ENCODE measurements around the gene RAB11FIP3. TPM values are rescaled to one million over a fixed set of nuclear protein-coding genes. Genes with fewer than 3 reads are reported as not detected.

RAB11FIP3 gene
- total and polyA plus RNA-seq, 10 of the 15 experiments (the other 5 are each of a cell fraction or from before 2014, with no cell fraction given) = 1.2 to 27.3 (median 7.7) TPM

GRCh38 chr16:378821-379182 is 46.6 kb upstream of the RAB11FIP3 start:
- Histone ChIP-seq H2AFZ (ENCODE audit: control insufficient read depth, low read depth, low read length) (no peak overlapping the region), H3K9me3 (replicated peaks; ENCODE audit: control insufficient read depth, insufficient read depth, low read length) (no peaks in the 10 kb centered on the region), H4K20me1 (ENCODE audit: control insufficient read depth, insufficient read depth) (no peaks in the 10 kb centered on the region), H3K79me2 (ENCODE audit: control insufficient read depth, insufficient read depth, low read length) (peaks cover 14% of the 10 kb centered on the region), H3K27ac (ENCODE audit: control insufficient read depth, insufficient read depth) (no peak overlapping the region), H3K27me3 (replicated peaks in 1 of 2; ENCODE audit: control insufficient read depth in 2 of 2, insufficient read depth in 2 of 2, low read length in 1 of 2) (no peaks in the 10 kb centered on the region), H3K4me2 (ENCODE audit: control insufficient read depth, insufficient read depth) (no peak overlapping the region), H3K4me3 (no peak overlapping the region), H3K36me3 (ENCODE audit: control insufficient read depth in 2 of 2, insufficient read depth in 2 of 2, low read length in 1 of 2) (peaks cover 0 to 7% of the 10 kb centered on the region in 2 experiments; a peak in 2 of 4 replicates), H3K9ac (ENCODE audit: control insufficient read depth, insufficient read depth, low read length) (no peak overlapping the region), H3K4me1 (ENCODE audit: control insufficient read depth, insufficient read depth, low read length) (peaks cover 10% of the 10 kb centered on the region)
- intact Hi-C loops (cut with micrococcal nuclease; ENCODE audit: unreplicated experiment) (no loop called here), in situ Hi-C loops (cut with MboI) (no loop called here)
- no peak for DNase-seq (ENCODE audit: low read depth, low spot score)
- FAIRE-seq = no peak
- POLR2A ChIA-PET = no interaction called here
- BruUV-seq (replicated peaks) = no TSS peak
- CTCF ChIA-PET = no interaction called here
- no peak for TF ChIP-seq E4F1 (IDR thresholded peaks at IDR 0.05; ENCODE audit: borderline replicate concordance, partially characterized antibody)
- no peak for TF ChIP-seq NFYB (IDR thresholded peaks at IDR 0.05; ENCODE audit: insufficient read depth, low read depth, low read length)
- no peak for TF ChIP-seq RBBP5 (conservative IDR thresholded peaks at IDR 0.05)
- TF ChIP-seq ZBTB40 (IDR thresholded peaks at IDR 0.05; ENCODE audit: borderline replicate concordance) = no peak
- no peak for TF ChIP-seq NBN (IDR thresholded peaks at IDR 0.05)
- TF ChIP-seq ZNF217 (IDR thresholded peaks at IDR 0.05) = no peak
- no peak for TF ChIP-seq ZZZ3 (IDR thresholded peaks at IDR 0.05; ENCODE audit: control insufficient read depth, insufficient read length, low read depth)
- no peak for TF ChIP-seq SREBF1 (IDR thresholded peaks at IDR 0.05; ENCODE audit: low read length)
- RAD21 ChIA-PET (ENCODE audit: unreplicated experiment) = no interaction called here
- 95% methylated on average over 10 of the region's 14 CpGs for WGBS (ENCODE audit: insufficient coverage, insufficient replicate concordance, low lambda C conversion rate, missing lambda C conversion rate)
- SMC1A ChIA-PET (ENCODE audit: uncharacterized antibody, unreplicated experiment) = interaction anchor here (1.3 kb wide), 1 partner anchor 8 kb away, joined by 6 read pairs; the partner anchor contains the start of gene MRPL28
- ATAC-seq = no peak
